IPS-11a (cell line): ENCODE results near the gene AMBN.
"Not testable (repeated sequence)": the region's sequence is repeated elsewhere in the genome, so short reads cannot be mapped to it uniquely, and the experiment has no call there.

ENCODE experiments used
- H3K4me3 ChIP-seq: one replicate; pipeline ENCODE4 v1.5.1; 2013; ENCODE audit warnings: low read depth, low read length, control low read depth

AMBN gene

DNA sequence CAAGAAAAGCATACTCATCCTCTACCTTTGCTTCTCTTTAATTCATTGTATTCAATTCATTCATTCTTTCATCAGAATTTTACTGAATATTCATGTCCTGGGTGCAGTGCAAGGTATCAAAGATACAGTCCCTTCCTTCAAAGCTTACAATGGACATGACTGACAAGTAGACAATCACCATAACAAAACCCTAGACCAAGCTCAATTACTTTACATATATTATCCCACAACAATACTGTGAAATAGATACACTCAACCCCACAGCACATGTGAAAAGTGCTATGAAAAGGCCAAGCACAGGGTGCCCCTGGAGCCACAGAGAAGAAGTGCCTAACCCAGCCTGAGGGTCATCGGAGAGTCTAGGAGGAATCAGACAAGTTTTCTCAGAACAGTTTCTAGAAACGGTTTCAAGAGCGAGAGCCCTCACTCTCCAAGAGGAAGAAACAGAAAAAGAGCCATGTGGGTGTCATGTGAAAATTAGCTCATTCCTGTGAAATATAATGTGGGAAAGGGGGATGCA is 15.3 kb downstream of the AMBN start:
- no peak overlapping the region for H3K4me3 ChIP-seq

DNA sequence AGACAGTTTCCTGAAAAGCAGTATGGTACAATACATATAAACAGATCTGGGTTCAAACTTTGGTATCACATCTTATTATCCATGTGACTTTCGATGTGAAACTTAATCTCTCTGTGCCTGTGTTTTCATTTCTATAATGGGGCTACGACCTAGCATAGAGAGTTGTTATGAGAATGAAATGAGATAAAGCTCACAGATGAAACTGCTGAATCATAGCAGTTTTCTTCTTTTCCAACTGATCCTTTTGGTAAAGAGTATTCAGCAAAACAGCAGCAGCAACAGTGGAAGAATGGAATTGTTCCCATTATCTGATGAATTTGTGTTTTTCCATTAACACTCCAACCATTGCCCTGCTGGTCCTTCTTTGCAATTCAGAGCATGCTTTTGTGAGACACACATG is 16.3 kb downstream of the AMBN start:
- no peak overlapping the region for H3K4me3 ChIP-seq

DNA sequence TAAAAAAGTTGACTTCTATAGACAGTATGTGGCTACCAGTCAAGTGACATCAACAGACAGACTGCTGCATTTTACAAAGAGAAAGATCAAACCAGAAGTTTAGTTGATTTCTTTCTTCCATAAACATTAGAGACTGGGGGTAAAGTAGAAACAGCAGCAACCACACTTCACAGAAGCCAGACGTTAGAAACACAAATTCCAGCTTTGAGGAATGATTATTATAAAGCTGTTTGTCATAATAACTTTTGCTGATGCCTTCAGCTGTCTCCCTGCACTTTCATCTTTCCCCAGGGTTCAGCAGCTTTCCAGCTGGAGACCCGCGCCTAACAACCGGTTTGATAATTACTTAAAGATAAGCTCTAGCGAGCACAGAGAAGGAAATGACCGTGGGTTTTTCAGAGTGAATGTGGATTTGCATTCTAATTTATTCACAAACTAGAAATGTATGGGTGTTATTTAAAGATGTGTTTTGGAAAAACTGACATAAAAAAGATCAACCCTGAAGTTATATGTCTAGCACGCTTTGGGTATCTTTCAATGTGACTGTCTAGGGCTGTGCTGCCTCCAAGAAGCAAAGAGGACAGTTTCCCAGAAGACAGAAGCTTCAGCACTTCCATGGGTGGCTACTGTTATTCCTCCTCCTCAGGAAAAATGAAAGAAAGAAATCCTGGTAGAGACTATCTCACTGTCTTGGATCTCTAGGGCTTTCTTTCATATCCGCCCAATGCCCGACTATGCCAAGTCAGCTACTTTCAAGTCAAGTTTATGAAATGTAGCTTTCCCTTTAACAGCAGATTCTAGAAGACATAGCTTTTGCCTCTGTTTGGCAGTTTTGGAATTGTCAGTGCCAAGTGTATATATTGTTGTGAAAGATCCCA is 21.5 kb downstream of the AMBN start:
- no peak overlapping the region for H3K4me3 ChIP-seq

DNA sequence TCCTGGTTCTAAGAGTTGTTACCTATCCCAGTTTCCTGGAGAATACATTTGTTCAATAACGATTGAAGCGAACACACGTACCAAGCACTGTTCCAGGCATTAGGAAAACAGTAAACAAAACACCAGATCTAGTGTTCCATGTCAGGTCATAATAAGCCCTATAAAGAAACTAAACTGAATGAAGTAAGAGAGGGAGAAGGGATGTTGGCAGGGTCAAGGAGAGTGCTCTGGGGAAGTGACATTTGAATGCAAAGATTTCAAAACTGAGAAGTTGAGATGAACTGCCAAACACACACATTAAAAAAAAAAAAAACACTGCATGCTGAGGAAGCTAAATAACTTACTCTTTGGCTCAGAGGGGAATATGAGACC is 22.1 kb downstream of the AMBN start:
- H3K4me3 ChIP-seq, result no peak overlapping the region

DNA sequence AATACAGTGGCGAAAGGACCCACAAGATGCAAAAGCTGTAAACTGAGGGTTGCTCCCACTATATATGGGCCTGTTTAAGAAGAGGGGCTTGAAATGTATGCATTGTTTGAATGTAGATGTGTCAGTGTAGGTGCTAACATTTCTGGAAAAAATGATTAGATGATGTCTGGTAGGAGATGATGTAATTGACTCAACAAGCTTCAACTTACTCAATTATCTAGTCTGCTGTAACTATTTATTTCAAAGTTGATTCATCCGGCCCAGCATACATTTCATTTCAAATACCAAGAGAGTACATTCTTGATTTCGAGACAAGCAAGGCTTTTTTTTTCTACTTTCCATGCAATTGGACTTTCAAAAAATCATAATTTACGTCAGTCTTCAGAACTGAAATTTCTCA is 27.2 kb downstream of the AMBN start:
- H3K4me3 ChIP-seq, result no peak overlapping the region

DNA sequence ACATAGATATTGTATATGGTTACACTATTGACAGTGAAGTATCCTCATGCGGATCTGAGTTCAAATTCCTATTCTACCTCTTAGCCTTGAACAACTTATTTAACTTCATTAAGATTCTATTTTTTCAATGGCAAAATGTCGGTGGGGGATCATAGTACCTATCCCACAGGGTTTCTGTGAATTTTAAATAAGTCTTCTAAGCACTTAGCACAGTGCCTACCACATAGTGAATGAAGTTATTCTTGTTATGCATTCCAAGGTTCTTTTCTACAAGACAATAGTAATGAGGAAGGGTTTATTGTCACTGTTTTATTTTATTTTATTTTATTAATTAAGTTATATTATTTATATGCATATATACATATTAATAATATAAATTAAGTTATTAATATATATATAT is 27.7 kb downstream of the AMBN start:
- H3K4me3 ChIP-seq, result no peak overlapping the region

DNA sequence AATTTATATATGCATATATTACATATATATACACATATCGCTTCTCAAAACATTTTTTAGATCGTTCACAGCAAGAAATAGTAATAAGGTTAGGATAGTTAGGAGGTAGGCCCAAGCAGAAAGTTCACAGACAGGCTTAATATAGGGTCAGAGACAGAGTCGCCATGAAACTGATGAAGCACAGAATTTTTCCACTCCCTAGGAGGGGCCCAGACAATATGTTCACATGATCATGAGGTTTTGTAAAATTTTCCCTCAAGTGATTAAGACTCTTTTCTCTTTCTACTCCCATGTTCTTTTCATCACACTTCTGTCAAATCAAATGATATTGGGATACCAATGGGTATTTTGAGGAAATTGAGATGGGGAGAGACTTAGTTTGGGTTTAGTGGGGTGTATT is 31.3 kb downstream of the AMBN start:
- no peak overlapping the region for H3K4me3 ChIP-seq

DNA sequence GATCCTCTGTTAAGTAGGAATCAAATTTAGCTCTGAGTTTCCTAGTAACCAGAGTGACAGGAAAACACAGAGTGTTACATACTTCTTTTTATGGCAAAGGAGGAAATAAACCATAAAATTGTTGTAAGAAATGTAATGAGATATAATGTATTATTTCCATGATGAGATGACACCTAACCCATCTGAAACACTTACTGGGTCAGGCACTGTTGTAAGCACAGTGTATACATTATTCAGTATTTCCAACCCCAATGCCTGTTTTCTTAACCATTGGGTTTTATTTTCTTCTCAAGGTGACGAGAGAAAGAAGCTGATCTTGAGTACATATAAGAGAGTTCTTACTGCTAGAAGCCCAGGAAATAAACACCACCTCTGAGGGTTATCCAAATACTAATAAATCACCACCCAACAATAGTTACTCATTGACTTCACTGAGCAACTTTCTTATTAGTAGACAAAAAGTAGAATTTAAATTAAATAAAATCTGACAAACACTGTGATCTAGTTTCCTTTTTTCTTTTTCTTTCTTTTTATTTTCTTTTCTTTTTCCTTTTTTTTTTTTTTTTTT is 32.3 kb downstream of the AMBN start:
- H3K4me3 ChIP-seq, result no peak overlapping the region

DNA sequence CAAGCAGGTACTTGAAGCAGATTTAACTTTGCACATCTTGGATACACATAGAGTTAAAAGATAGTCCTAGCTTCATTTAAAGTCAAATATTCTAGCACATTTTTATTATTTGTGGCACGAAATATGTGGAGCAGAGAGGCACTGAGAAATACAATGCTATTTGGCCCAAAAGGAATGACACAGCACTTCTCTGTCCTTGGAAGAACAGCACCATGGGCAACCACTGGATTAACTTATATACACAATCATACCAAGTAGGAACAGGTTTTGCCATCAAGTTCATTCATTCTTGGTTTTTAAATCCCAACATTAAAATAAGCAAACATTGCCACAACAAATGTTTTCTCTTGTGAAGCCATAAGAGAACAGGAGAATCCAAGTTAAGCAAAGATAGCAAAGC is 35.6 kb downstream of the AMBN start:
- H3K4me3 ChIP-seq, result no peak overlapping the region

DNA sequence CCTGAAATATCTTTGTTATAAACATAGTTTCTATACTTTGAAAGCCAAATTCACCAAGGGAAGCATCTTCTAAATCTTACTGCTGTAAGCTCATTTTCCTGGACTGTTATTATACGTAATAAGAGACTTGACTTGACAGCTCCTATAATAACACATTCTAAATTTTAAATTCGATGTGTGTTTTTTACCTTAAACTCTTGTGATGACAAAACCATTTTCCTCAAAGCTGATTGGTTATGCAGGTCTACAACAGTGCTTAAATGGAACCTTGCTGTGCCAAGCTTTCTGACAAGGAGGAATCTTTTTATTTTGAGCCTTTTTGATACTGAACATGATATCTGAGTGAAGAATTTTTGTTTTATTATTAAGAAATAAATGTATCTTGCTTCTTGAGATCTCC is 36.4 kb downstream of the AMBN start, which contains the start of gene ENAM:
Gene ENAM, plus strand, starts transcription at position 301 of the 400 bp plus-strand sequence. CDS start 757 bp downstream, outside the sequence.
- no peak within 1 kb of the TSS for H3K4me3 ChIP-seq

DNA sequence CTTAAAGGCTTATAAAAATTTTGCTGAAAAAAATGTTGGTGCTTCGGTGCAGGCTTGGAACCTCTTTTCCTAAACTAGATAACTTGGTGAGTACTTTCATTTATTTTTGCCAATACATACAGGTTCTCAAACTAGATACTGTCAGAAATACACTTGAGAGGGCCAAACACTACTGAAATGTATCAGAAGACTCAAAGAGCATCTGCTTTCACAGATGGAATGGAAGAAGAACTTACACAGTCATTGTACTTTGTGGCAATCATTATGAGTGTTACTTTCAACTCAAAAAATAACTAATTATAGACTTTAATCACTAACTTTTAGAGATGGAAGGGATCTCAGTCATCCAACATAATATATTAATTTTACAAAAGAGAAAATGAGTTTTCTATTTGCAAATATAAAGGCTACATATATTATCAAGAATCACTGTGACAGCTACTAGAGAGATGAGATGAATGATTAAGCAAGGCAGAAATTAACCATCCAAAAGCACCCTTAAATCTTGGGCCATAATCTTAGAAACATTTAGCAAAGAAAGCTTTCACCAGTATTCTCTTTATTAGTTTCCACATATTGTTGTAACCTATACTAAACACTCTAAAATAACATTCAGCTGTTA is 37.5 kb downstream of the AMBN start:
- no peak overlapping the region for H3K4me3 ChIP-seq

DNA sequence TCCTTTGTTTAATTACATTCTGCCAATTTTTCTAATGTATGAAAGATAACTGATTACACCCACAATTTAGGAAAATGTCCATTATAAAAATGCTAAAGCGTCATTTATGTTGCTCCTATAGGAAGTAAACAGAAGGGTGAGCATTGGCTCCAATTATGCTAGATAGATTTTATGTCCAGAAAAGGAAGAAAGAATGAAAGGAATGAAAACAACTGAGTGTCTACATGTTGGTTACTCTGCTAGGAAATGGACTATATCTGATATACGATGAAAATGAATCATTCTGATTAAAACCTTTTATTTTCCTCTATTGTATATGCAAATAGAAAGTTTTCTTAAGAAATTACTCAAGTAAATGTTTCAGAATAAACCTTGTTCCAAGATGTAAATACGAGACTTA is 38.1 kb downstream of the AMBN start:
- H3K4me3 ChIP-seq, result no peak overlapping the region

DNA sequence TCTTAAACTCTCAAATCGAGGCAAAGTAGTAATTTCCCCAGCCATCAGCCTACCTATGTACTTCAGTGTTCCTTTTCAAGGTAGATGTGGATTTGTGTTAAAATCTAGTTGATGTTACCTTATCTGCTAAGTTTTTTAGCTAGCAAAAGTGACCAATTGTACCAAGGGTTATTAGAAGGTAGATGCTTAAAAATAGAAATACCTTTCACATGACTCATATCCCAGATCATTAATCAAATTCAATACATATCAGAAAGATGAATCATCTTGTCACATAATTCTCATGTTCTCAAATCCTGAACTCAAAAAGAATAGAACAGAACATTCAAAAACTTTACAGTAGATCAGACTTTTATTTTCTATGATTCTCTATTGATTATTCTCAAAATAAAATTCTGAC is 40.0 kb downstream of the AMBN start:
- H3K4me3 ChIP-seq, result no peak overlapping the region

DNA sequence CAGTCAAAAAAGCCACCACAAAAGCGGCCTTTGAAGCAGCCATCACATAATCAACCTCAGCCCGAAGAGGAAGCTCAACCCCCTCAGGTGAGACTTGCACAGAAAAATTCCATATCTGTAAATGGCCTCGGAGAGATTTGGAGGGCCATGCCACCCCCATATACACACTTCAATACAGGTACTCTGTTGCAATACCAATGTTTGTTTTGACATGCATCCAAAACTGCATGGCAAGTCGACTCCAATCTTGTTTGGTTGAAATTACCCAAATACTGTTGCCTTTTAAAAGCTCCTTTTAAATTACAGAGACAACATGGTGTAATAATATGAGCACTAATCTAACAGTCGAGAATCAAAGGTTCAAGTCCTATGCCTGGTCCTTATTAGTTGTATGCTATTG is 42.4 kb downstream of the AMBN start:
- H3K4me3 ChIP-seq, result no peak overlapping the region

DNA sequence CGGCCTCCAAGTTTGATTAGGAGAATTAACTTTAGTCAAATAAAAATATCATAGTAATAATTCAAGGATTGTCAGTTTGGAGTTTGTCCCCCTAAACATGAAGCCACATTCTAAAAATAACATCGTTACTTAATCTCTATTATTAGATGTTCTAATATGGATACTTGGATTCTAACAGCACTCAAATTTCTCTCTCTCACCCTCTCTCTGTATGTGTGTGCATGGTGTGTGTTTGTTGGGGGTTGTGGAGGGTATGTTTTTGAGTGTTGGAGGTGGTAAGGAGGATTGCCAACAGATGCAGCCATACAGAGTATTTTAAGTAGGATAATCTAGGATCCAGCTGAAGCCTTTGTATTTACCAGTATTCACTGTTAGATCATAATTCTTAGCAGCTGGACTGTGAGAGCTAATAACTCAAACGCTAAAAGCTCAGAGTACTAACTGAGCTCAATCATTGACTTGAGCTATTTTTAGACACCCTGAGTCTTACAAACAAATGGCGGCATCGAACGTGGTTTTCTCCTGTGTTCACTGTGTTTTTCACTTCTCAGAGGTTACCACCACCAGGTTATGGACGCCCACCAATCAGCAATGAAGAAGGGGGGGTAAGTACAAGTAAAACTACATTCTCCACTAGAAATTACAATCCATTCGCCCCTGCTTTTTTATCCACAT is 45.3 kb downstream of the AMBN start:
- no peak overlapping the region for H3K4me3 ChIP-seq

DNA sequence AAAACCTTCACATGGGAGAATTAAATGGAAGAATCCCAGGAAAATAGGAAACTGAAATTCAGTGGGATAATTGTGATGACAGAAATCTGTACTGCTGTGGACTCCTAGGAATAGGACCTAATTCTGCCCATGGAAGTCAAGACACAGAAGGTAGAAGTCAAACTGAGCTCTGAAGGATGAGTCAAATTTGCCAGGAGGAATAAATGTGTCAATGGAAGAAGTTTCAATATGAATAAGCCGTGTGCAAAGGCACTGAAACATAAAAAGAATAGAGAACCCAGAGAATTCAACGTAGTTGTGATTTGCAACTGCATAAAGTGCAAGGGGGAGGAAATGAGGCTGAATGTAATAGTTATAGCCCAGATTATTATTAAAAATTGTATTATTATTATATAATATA is 48.1 kb downstream of the AMBN start:
- no peak overlapping the region for H3K4me3 ChIP-seq

DNA sequence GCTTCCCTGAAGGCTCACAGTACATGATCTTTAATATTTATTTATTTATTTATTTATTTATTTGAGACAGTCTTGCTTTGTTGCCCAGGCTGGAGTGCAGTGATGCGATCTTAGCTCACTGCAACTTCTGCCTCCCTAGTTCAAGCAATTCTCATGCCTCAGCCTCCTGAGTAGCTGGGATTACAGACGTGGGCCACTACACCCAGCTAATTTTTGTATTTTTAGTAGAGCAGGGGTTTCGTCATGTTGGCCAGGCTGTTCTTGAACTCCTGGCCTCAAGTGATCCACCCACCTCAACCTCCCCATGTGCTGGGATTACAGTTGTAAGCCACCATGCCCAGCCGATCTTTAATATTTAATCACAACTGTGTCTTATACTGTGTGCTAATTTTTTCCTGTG is 58.7 kb downstream of the AMBN start:
- not testable (repeated sequence) for H3K4me3 ChIP-seq

DNA sequence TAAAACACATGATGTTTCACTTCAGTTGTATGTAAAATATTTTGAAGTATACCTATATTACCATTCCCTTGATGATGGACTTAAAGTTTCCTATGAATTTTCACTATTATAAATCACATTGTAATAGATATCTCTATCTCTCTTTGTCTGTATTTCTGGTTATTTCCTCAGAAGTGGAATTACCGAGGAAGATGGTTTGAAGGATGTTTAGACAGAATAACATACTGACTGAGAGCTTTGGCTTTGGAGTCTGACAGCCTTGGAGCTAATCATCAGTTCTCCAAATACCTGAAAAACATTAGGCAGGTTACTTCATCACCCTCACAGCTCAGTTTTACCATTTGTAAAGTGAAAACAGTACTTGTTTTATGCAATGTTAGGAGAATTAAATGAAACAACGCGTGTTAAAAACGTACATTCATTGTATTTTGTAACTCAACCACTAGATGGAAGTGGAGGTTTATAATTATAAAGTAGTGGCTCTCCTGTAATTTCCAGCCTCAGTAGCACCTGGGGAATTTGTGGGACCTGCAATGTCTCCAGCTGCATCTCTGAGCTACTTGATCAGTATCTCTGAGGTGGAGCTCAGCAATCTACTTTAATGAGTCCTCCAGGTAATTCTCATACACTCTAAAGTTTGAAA is 59.9 kb downstream of the AMBN start:
- H3K4me3 ChIP-seq, result no peak overlapping the region

DNA sequence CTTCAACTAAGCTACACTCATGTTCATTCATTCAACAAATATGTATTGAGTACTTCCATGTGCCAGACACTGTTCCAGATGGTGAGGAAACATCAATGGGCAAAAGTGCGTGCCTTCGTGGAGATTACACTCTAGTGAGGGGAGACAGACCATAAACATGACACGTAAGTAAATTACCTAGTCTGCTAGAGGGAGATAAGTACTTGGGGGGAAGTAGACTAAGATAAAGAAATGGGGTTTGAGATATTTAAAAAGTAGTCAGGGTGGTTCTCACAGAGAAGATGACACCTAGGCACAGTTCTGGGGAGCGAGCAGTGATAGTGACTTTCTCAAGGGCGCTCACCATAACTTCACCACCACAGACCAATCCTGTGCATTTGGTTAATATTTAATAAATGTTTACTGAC is 62.6 kb downstream of the AMBN start:
- no peak overlapping the region for H3K4me3 ChIP-seq
